GM18873 (cell line): Measurements from ENCODE around the gene KCNK13.
"Not testable (repeated sequence)": the region's sequence is repeated elsewhere in the genome, so short reads cannot be mapped to it uniquely, and the experiment has no call there.

ENCODE experiments used
- ATAC-seq: cut with Tn5 transposase; IDR thresholded peaks from one replicate; pipeline ENCODE4 v1.9.1; 2021; ENCODE audit warnings: mild to moderate bottlenecking, moderate library complexity, moderate number of reproducible peaks; ENCODE audit not compliant: unreplicated experiment, low FRiP score

Gene KCNK13

DNA sequence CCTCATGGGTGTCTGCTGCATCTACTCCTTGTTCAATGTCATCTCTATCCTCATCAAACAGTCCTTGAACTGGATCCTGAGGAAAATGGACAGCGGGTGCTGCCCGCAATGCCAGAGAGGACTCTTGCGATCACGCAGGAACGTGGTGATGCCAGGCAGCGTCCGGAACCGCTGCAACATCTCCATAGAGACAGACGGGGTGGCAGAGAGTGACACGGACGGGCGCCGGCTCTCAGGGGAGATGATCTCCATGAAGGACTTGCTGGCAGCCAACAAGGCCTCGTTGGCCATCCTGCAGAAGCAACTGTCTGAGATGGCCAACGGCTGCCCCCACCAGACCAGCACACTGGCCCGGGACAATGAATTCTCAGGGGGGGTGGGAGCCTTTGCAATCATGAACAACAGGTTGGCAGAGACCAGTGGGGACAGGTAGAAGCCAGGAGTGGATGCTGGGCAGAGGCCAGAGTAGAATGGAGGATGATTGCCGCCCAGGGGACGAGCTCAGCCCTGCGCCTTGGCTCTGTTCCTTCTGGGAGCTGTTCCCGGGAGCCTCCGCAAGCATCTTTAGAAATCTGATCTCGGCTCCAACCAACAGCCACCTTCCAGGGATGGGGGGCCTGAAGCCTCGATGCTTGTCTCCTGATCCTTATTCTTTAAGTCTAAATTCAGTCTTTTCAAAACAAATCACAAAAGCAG lies 122.9 kb downstream of the KCNK13 start:
- ATAC-seq = no peak

DNA sequence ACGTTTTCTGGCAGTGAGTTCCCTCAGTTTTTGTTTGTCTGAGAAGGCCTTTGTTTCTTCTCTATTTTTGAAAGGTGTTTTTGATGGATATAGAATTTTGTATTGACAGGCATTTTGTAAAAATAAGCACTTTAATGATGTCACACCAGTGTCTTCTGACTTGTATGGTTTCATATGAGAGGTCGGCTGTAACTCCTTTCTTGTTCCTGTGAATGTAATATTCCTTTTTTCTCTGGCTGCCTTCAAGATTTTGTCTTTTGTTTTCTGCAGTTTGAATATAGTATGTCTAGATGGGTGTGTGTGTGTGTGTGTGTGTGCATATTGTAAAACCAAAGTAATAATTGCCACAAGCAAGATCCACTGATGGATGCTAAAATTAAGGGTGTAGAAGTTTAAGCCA lies 126.8 kb downstream of the KCNK13 start:
- ATAC-seq = no peak

DNA sequence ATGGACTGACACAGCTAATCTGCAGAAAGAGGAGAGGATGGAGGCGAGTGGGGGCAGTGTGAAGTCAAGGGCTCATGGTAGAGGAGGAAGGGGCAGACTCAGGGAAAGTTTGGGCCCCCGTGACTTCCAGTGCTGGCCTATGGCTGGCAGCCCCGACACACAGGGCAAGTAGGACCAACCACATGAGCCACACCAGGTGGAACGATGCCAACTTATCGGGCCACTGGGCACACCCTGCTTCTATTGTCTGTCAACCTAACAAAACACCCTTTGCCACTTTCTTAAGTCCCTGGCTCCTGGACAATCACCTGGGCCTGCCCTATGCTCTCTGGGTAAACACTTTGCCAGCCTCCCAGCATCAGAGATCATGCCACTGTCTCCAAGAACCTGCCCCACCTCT lies 129.4 kb downstream of the KCNK13 start:
- ATAC-seq = no peak

DNA sequence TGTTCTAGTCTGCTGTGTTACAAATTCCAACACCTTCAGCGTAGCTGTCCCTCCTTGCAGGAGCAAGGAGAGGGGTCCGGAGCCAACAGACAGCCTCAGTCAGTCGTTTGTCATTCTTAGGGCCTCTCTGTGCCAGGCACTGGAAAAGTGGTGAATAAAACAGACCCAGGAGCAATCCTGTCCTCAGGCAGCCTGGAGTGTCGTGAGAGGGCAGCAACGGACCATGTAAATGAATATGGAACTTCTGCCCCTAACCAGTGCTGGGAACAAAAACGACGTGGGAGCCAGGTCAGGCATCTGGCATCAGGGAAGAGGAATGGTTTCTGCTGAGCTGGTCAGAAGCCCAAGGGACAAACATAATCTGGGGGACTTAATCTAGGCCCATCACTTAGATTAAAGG lies 129.8 kb downstream of the KCNK13 start:
- ATAC-seq = no peak

DNA sequence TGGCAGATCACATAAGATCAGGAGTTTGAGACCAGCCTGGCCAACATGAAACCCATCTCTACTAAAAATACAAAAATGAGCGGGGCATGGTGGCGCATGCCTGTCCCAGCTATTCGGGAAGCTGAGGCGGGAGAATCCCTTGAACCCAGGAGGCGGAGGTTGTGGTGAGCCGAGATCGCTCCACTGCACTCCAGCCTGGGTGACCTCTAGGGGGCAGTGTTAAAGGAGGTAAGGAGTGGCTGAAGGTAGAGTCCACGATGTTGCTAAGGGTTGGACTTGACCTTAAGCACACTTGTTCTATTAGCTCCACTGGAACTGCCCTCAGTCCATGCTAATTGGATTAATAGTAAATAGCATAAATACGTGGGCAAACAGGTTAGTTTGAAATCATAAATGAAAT lies 132.1 kb downstream of the KCNK13 start:
- no peak for ATAC-seq

DNA sequence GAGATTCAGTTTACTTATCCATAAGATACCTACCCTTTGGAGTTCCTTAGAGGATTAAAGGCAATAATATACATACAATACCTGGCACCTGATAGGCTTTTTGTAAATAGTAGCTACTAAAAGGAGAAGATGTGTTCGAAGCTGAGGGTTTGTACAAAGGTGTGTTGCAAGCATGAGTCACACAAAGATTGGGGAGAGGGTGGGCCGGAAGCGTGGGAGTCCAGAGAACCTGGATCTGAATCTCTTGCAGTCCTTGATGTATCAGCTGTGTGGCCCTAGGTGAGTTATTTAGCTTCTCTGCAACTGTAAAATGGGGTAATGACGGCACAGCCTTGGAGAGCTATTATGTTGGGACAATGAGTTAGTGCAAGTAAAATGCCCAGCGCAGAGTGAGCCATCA lies 132.9 kb downstream of the KCNK13 start:
- ATAC-seq = no peak

DNA sequence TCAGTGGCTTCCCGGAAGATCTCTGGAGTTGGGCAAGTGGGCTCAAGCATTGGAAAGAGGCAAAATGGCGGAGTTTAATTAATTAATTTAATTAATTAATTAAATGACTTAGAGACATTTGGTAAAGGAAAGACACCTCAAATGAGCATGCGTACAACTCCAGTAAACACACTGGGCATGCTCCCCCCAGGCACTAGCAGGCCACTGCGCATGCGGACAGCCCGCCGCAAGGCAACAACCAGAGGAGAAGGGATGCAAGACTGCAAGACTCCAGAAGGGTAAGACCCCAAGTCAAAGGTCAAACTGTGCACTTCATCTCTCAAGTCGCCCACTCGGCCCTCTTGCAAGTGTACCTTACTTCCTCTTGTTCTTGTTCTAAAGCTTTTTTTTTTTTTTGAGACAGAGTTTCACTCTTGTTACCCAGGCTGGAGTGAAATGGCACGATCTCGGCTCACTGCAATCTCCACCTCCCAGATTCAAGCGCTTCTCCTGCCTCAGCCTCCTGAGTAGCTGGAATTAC lies 136.8 kb downstream of the KCNK13 start:
- no peak for ATAC-seq

DNA sequence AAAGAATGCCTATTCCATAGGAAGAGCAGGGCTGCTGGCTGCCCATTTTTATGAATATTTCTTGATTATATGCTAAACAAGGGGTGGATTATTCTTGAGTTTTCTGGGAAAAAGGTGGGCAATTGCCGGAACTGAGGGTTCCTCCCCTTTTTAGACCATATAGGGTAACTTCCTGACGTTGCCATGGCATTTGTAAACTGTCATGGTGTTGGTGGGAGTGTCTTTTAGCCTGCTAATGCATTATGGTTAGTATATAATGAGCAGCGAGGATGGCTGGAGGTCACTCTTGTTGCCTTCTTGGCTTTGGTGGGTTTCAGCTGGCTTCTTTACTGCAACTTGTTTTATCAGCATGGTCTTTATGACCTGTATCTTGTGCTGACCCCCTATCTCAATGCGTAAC lies 138.8 kb downstream of the KCNK13 start:
- not testable (repeated sequence) for ATAC-seq

DNA sequence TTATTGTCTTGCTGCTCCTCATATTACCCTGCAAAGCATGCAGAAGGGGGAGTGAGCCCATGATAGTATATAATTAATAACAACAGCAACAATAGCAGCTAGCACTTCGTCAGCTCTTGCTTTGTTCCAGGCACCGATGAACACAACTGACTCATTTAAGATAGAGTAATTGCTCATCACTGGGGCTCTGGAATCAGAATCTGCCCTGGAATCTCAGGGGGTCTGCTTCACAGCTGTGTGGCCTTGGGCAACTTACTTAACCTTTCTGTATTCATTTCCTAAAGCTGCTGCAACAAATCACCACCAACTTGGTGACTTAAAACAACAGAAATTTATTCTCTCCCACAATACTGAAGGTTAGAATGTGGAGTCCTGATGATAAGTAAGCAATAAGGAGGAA lies 139.6 kb downstream of the KCNK13 start:
- ATAC-seq = no peak

DNA sequence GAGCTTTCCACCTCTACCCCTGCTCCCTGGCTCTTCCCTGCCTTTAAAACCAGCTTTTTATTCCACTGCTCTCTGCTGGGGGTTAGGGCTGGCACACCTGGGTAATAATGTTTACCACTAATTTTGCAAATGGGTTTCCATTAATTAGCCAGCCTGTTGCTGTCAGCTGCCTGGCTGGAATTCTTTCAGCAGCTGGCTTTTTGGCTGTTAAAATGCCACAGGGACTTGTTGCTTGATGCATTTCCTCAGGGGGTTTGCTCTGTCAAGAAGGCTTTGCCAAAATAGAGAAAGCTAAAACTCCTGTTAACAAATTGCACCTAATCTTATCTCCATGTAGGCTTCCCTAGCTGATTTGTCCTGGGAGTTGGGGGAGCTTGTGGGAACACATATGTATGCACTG lies 142.7 kb downstream of the KCNK13 start:
- ATAC-seq = no peak

DNA sequence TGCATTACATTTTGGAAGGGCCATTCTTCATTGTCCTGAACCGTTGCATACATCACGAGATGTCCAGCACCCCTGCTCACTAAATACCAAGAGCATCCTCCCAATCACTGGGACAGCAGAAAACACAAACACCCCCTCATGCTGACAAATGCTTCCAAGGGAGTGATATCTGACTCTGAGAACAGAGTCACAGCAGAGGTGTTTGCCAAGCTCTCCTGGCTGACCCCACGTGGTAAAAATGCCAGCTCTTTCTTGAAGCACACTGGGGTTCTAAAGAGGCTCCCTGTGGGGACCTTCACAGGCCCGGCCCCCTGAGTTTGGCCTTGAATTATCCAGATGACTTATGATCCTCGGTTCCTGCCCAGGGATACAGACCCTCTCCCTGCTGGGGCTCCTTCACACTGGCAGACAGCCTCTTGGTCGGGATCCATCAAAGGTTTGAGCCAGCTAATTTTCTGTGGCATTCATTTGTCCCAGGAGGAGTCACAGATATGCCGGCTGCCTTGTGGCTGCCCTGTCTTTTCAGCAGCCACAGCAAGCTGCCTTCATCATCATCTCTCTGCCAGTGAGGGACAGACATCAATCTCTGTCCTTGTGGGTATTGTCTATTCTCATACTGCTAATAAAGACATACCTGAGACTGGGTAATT lies 151.4 kb downstream of the KCNK13 start:
- no peak for ATAC-seq

DNA sequence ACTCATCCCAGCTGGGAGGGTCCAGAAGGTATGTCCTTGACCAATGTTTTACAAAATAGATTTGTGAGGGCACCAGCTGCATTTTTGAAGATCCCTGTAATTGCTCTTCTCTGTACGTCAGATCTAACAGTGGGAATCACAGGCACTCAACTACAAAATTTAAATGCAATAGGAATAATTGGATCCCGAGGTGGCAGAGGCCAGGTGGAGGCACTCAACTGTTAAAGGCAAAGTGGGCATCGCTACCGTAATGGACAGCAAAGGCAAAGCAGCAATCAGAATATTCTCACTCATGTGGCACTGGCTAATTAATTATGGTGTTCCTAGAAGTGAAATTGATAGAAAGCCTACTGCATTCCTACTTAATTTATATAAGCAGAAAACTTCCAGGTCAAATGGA lies 166.7 kb downstream of the KCNK13 start:
- no peak for ATAC-seq

DNA sequence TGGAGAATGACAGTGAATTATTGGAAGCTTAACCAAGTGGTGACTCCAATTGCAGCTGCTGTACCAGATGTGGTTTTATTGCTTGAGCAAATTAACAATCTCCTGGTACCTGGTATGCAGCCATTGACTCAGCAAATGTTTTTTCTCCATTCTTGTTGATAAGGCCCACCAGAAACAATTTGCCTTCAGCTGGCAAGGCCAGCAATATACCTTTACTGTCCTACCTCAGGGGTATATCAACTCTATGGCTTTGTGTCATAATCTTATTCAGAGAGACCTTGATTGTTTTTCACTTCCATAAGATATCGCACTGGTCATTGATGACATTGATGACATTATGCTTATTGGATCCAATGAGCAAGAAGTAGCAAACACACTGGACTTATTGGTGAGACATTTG lies 168.1 kb downstream of the KCNK13 start:
- not testable (repeated sequence) for ATAC-seq
